Endothelial cell (in vitro differentiated cells): Measurements from ENCODE around the gene EMC9. TPM values are rescaled to one million over a fixed set of nuclear protein-coding genes. Genes with fewer than 3 reads are reported as not detected.
A peak's percentile ranks its signal among the peaks of the same experiment; 100 is the strongest.

Source experiments
- DNase-seq: peaks from one replicate; pipeline ENCODE4 v3.0.0; 2021; ENCODE audit warnings: low spot score
- H3K27ac Mint-ChIP-seq: one replicate; pipeline ENCODE4 v1.8.0; 2021; ENCODE audit warnings: mixed read lengths, inconsistent platforms; ENCODE audit not compliant: unreplicated experiment
- H3K27me3 Mint-ChIP-seq: one replicate; pipeline ENCODE4 v1.8.0; 2021; ENCODE audit warnings: mild to moderate bottlenecking, moderate library complexity, mixed read lengths, inconsistent platforms; ENCODE audit not compliant: unreplicated experiment
- H3K36me3 Mint-ChIP-seq: one replicate; pipeline ENCODE4 v1.8.0; 2021; ENCODE audit warnings: mild to moderate bottlenecking, low read depth, mixed read lengths, inconsistent platforms; ENCODE audit not compliant: unreplicated experiment
- H3K4me1 Mint-ChIP-seq: one replicate; pipeline ENCODE4 v1.8.0; 2021; ENCODE audit warnings: mild to moderate bottlenecking, mixed read lengths, inconsistent platforms; ENCODE audit not compliant: unreplicated experiment
- H3K4me3 Mint-ChIP-seq: one replicate; pipeline ENCODE4 v1.8.0; 2021; ENCODE audit warnings: mild to moderate bottlenecking, mixed read lengths, inconsistent platforms; ENCODE audit not compliant: unreplicated experiment
- H3K9me3 Mint-ChIP-seq: one replicate; pipeline ENCODE4 v1.8.0; 2021; ENCODE audit warnings: mixed read lengths, inconsistent platforms; ENCODE audit not compliant: unreplicated experiment
- total RNA-seq: library from RNA; stranded (reverse); fragmentation: NEBNext Ultra II Directional; extraction: Animal tissue kit (Norgen Biotek cat#: 25700); gene quantifications from one replicate; pipeline ENCODE4 v1.2.1, GENCODE V29; 2021; ENCODE audit not compliant: unreplicated experiment
- TF ChIP-seq, protein P1 (sequence below): fragments of 200-600 bp; sonication (generic); IDR thresholded peaks from one replicate; pipeline ENCODE4 v1.5.0; 2021; ENCODE audit warnings: antibody characterized with exemption; ENCODE audit not compliant: unreplicated experiment

Gene EMC9
- total RNA-seq, 1 donor from 2014 or later, result 16.7 TPM

GRCh38 chr14:24095271-24096068 is 45.9 kb downstream of the EMC9 start:
- peaks cover 8% of the 10 kb centered on the region for H3K36me3 Mint-ChIP-seq
- peak overlapping the region; percentile 95 for H3K4me3 Mint-ChIP-seq
- peak overlapping the region; percentile 74 for H3K27ac Mint-ChIP-seq
- peaks cover 10% of the 10 kb centered on the region for H3K27me3 Mint-ChIP-seq
- peaks cover 18% of the 10 kb centered on the region for H3K4me1 Mint-ChIP-seq
- H3K9me3 Mint-ChIP-seq, result no peaks in the 10 kb centered on the region
- peak; percentile 12 for DNase-seq
- TF ChIP-seq, protein P1, sequence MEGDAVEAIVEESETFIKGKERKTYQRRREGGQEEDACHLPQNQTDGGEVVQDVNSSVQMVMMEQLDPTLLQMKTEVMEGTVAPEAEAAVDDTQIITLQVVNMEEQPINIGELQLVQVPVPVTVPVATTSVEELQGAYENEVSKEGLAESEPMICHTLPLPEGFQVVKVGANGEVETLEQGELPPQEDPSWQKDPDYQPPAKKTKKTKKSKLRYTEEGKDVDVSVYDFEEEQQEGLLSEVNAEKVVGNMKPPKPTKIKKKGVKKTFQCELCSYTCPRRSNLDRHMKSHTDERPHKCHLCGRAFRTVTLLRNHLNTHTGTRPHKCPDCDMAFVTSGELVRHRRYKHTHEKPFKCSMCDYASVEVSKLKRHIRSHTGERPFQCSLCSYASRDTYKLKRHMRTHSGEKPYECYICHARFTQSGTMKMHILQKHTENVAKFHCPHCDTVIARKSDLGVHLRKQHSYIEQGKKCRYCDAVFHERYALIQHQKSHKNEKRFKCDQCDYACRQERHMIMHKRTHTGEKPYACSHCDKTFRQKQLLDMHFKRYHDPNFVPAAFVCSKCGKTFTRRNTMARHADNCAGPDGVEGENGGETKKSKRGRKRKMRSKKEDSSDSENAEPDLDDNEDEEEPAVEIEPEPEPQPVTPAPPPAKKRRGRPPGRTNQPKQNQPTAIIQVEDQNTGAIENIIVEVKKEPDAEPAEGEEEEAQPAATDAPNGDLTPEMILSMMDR, result no peak

DNA sequence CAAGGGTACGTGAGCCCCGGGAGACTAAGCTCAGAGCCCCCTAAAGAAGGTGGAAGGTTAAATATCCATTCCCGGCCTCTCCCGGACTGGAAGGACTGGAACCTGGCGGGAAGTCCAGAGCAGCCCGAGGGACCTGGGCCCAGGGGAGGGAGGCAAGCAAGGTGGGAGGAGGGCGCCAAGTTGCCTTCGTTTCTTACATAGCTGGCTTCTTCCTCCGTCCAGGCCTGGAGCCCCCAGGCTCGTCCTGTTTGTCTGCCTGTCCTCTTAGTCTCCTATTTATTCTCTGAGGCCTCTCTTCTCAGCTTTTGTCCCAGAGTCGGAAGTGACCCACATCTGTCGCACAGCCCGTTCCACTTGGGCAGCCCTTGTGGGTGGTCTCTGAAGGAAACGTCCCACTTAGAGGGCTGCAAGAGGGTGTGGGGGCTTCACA is 46.5 kb downstream of the EMC9 start:
- DNase-seq, result peak; percentile 13

GRCh38 chr14:24093901-24094840 is 47.2 kb downstream of the EMC9 start, which contains the start of gene PCK2:
TSS of gene PCK2 (plus strand) at chr14:24094311. CDS start at chr14:24094406, 95 bp downstream.
- peak; percentile 63 for DNase-seq
- peak within 1 kb of the TSS; percentile 74 for H3K27ac Mint-ChIP-seq
- H3K9me3 Mint-ChIP-seq, result no peaks in the 10 kb centered on the region
- peaks cover 18% of the 10 kb centered on the region for H3K4me1 Mint-ChIP-seq
- H3K36me3 Mint-ChIP-seq, result peaks cover 8% of the 10 kb centered on the region
- H3K27me3 Mint-ChIP-seq, result peaks cover 10% of the 10 kb centered on the region
- peak within 1 kb of the TSS; percentile 95 for H3K4me3 Mint-ChIP-seq
- TF ChIP-seq, protein P1, result no peak

More for the DNA sequence above, 46.5 kb downstream of the EMC9 start:
- Mint-ChIP-seq H3K4me1 (peaks cover 18% of the 10 kb centered on the region), H3K36me3 (peaks cover 8% of the 10 kb centered on the region), H3K27me3 (peaks cover 10% of the 10 kb centered on the region), H3K9me3 (no peaks in the 10 kb centered on the region), H3K4me3 (peak overlapping the region; percentile 95), H3K27ac (peak overlapping the region; percentile 74)
- TF ChIP-seq, protein P1, result no peak

- Mint-ChIP-seq H3K9me3 (no peaks in the 10 kb centered on the region), H3K4me3 (peak overlapping the region; percentile 79), H3K4me1 (peaks cover 18% of the 10 kb centered on the region), H3K36me3 (peaks cover 8% of the 10 kb centered on the region), H3K27ac (no peak overlapping the region), H3K27me3 (peaks cover 10% of the 10 kb centered on the region)
- DNase-seq, result no peak
- TF ChIP-seq, protein P1, result no peak
Measured at GRCh38 chr14:24093207-24093900, 48.0 kb downstream of the EMC9 start.
